H7 (cell line): ENCODE measurements around the gene MAP2. TPM values are rescaled to one million over a fixed set of nuclear protein-coding genes. Genes with fewer than 3 reads are reported as not detected.

ENCODE experiments used
- DNase-seq: peaks from one replicate; pipeline ENCODE4 v3.0.0; 2012
- H3K27me3 ChIP-seq: 2 replicates; pipeline ENCODE4 v1.6.0; 2011; ENCODE audit warnings: mild to moderate bottlenecking, low read length; ENCODE audit not compliant: control insufficient read depth, insufficient read depth
- H3K36me3 ChIP-seq: replicated peaks from 2 replicates; pipeline ENCODE4 v1.5.1; 2011; ENCODE audit warnings: low read length; ENCODE audit not compliant: control insufficient read depth, insufficient read depth
- H3K4me3 ChIP-seq: 2 replicates; pipeline ENCODE4 v1.5.1; 2011; ENCODE audit warnings: low read depth, mild to moderate bottlenecking, control low read depth, low read length, moderate library complexity; ENCODE audit not compliant: insufficient read depth
- total RNA-seq: library from RNA; depleted of rRNA; stranded (reverse); fragments of >200 nt; shearing (Covaris generic); gene quantifications from 2 replicates; pipeline ENCODE4 v1.2.3, GENCODE V29; 2014

The MAP2 gene
- total RNA-seq, 1 experiment from 2014 or later = 1.6 TPM

- Histone ChIP-seq H3K27me3 (no peaks in the 10 kb centered on the region), H3K36me3 (no peaks in the 10 kb centered on the region)
- peak; percentile 16 for DNase-seq
Observed at GRCh38 chr2:209451209-209451834, 27.5 kb downstream of the MAP2 start.

GRCh38 chr2:209456489-209456888, 32.6 kb downstream of the MAP2 start:
- DNase-seq = no peak
- Histone ChIP-seq H3K27me3 (no peaks in the 10 kb centered on the region), H3K4me3 (no peak overlapping the region), H3K36me3 (no peaks in the 10 kb centered on the region)

More at GRCh38 chr2:209451209-209451834, 27.5 kb downstream of the MAP2 start:
- H3K4me3 ChIP-seq = no peak overlapping the region

GRCh38 chr2:209458008-209458979, 34.4 kb downstream of the MAP2 start:
- Histone ChIP-seq H3K27me3 (no peaks in the 10 kb centered on the region; the same call in 1 of the 2 replicates), H3K36me3 (no peaks in the 10 kb centered on the region), H3K4me3 (no peak overlapping the region)
- peak; percentile 13 for DNase-seq

GRCh38 chr2:209459359-209459758, 35.5 kb downstream of the MAP2 start:
- H3K36me3 ChIP-seq = no peaks in the 10 kb centered on the region
- DNase-seq = no peak
- H3K4me3 ChIP-seq = no peak overlapping the region
- H3K27me3 ChIP-seq = no peaks in the 10 kb centered on the region; the same call in 1 of the 2 replicates

GRCh38 chr2:209460151-209460761, 36.4 kb downstream of the MAP2 start:
- Histone ChIP-seq H3K27me3 (no peaks in the 10 kb centered on the region; the same call in 1 of the 2 replicates), H3K36me3 (no peaks in the 10 kb centered on the region), H3K4me3 (no peak overlapping the region)
- DNase-seq = no peak

- DNase-seq = peak; percentile 18
- Histone ChIP-seq H3K36me3 (no peaks in the 10 kb centered on the region), H3K27me3 (no peaks in the 10 kb centered on the region; the same call in 1 of the 2 replicates), H3K4me3 (no peak overlapping the region)
Observed at GRCh38 chr2:209463226-209463625, 39.4 kb downstream of the MAP2 start.

GRCh38 chr2:209463835-209464234, 40.0 kb downstream of the MAP2 start:
- Histone ChIP-seq H3K27me3 (no peaks in the 10 kb centered on the region; the same call in 1 of the 2 replicates), H3K36me3 (no peaks in the 10 kb centered on the region), H3K4me3 (no peak overlapping the region)
- DNase-seq = no peak

GRCh38 chr2:209468846-209469245, 45.0 kb downstream of the MAP2 start:
- Histone ChIP-seq H3K36me3 (no peaks in the 10 kb centered on the region), H3K4me3 (no peak overlapping the region), H3K27me3 (no peaks in the 10 kb centered on the region)
- no peak for DNase-seq

GRCh38 chr2:209469481-209469880, 45.6 kb downstream of the MAP2 start:
- H3K27me3 ChIP-seq = no peaks in the 10 kb centered on the region
- H3K4me3 ChIP-seq = no peak overlapping the region
- no peaks in the 10 kb centered on the region for H3K36me3 ChIP-seq
- DNase-seq = no peak

- Histone ChIP-seq H3K36me3 (no peaks in the 10 kb centered on the region), H3K27me3 (no peaks in the 10 kb centered on the region), H3K4me3 (no peak overlapping the region)
- DNase-seq = no peak
Observed at GRCh38 chr2:209470466-209470865, 46.6 kb downstream of the MAP2 start.

- H3K36me3 ChIP-seq = no peaks in the 10 kb centered on the region
- no peak for DNase-seq
- no peaks in the 10 kb centered on the region for H3K27me3 ChIP-seq
- no peak overlapping the region for H3K4me3 ChIP-seq
Observed at GRCh38 chr2:209471037-209471436, 47.2 kb downstream of the MAP2 start.

- no peak for DNase-seq
- Histone ChIP-seq H3K27me3 (no peaks in the 10 kb centered on the region), H3K4me3 (no peak overlapping the region), H3K36me3 (no peaks in the 10 kb centered on the region)
Observed at GRCh38 chr2:209472112-209472832, 48.4 kb downstream of the MAP2 start.

GRCh38 chr2:209472871-209473270, 49.0 kb downstream of the MAP2 start:
- H3K4me3 ChIP-seq = no peak overlapping the region
- H3K36me3 ChIP-seq = no peaks in the 10 kb centered on the region
- H3K27me3 ChIP-seq = no peaks in the 10 kb centered on the region
- DNase-seq = no peak

GRCh38 chr2:209473930-209474419, 50.1 kb downstream of the MAP2 start:
- DNase-seq = no peak
- H3K27me3 ChIP-seq = no peaks in the 10 kb centered on the region
- H3K36me3 ChIP-seq = no peaks in the 10 kb centered on the region
- H3K4me3 ChIP-seq = no peak overlapping the region
